Endothelial cell of umbilical vein (primary cell): ENCODE data around the gene SOX18.

Source experiments
- CTCF ChIP-seq, 2 donors: IDR thresholded peaks; 1 replicate in 1 of 2; 2 replicates in 1 of 2; pipeline ENCODE4 v1.5.1; 2011; ENCODE audit warnings: low read length in 2 of 2, mild to moderate bottlenecking in 2 of 2, moderate library complexity in 2 of 2, control low read depth in 1 of 2, inconsistent platforms in 1 of 2, low read depth in 1 of 2; ENCODE audit not compliant: insufficient read depth in 1 of 2; ENCODE audit errors: extremely low read depth in 1 of 2
- POLR2A ChIP-seq: IDR thresholded peaks from 2 replicates; pipeline ENCODE4 v1.6.1; 2012; ENCODE audit warnings: low read depth, mild to moderate bottlenecking, control low read depth, low read length

GRCh38 chr20:64025101-64025825 is 24.2 kb downstream of the SOX18 start:
- TF ChIP-seq CTCF (IDR thresholded peaks at IDR 0.05; ENCODE audit: extremely low read depth in 1 of 2, insufficient read depth in 1 of 2, low read depth in 1 of 2, low read length in 2 of 2) (no peak), POLR2A (no peak)
